ENCODE measurements around the gene CUEDC1.

GRCh38 chr17:57949649-57950048, 5.6 kb downstream of the CUEDC1 start:
- TF ChIP-seq CTCF (IDR thresholded peaks at IDR 0.05; ENCODE audit: low read depth, low read length) (no peak), EZH2phosphoT487 (IDR thresholded peaks at IDR 0.05; ENCODE audit: low read depth) (no peak)

All from OCI-LY3 (cell line).